Measurements from ENCODE around the gene PCDH19.

Gene PCDH19

GRCh38 chrX:100340491-100341141 lies 69.5 kb downstream of the PCDH19 start:
- no peak overlapping the region for H3K4me3 ChIP-seq (ENCODE audit: low read length)
- DNase-seq (ENCODE audit: low read depth): no peak
- TF ChIP-seq, protein P1, sequence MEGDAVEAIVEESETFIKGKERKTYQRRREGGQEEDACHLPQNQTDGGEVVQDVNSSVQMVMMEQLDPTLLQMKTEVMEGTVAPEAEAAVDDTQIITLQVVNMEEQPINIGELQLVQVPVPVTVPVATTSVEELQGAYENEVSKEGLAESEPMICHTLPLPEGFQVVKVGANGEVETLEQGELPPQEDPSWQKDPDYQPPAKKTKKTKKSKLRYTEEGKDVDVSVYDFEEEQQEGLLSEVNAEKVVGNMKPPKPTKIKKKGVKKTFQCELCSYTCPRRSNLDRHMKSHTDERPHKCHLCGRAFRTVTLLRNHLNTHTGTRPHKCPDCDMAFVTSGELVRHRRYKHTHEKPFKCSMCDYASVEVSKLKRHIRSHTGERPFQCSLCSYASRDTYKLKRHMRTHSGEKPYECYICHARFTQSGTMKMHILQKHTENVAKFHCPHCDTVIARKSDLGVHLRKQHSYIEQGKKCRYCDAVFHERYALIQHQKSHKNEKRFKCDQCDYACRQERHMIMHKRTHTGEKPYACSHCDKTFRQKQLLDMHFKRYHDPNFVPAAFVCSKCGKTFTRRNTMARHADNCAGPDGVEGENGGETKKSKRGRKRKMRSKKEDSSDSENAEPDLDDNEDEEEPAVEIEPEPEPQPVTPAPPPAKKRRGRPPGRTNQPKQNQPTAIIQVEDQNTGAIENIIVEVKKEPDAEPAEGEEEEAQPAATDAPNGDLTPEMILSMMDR (conservative IDR thresholded peaks at IDR 0.05; ENCODE audit: low read length): no peak

GRCh38 chrX:100328351-100328750 lies 81.7 kb downstream of the PCDH19 start:
- TF ChIP-seq, protein P1 (conservative IDR thresholded peaks at IDR 0.05; ENCODE audit: low read length): no peak
- H3K4me3 ChIP-seq (ENCODE audit: low read length): no peak overlapping the region
- no peak for DNase-seq (ENCODE audit: low read depth)

GRCh38 chrX:100319716-100320115 lies 90.4 kb downstream of the PCDH19 start:
- DNase-seq (ENCODE audit: low read depth): no peak
- H3K4me3 ChIP-seq (ENCODE audit: low read length): no peak overlapping the region
- TF ChIP-seq, protein P1 (conservative IDR thresholded peaks at IDR 0.05; ENCODE audit: low read length): no peak

DNA sequence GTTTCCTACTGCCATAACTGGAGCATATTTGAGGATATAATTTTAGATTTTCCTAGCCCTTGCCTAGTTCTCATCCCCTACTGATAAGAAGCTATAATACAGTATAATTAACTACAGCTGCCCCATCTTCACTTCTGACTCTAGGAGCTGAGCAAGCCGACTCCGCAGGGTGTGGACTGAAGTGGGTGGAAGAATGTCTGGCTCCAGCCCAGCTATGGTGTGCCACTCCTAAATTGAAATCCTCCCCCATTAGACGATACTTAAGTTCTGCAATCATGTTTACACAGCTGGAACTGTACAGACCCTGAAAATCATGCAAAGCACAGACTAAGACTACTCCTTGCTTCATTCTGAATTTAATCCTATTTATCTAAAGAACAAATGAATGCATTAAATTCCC lies 93.1 kb downstream of the PCDH19 start:
- H3K4me3 ChIP-seq (ENCODE audit: low read length): no peak overlapping the region
- peak; percentile 48 for DNase-seq (ENCODE audit: low read depth)
- TF ChIP-seq, protein P1 (conservative IDR thresholded peaks at IDR 0.05; ENCODE audit: low read length): no peak

DNA sequence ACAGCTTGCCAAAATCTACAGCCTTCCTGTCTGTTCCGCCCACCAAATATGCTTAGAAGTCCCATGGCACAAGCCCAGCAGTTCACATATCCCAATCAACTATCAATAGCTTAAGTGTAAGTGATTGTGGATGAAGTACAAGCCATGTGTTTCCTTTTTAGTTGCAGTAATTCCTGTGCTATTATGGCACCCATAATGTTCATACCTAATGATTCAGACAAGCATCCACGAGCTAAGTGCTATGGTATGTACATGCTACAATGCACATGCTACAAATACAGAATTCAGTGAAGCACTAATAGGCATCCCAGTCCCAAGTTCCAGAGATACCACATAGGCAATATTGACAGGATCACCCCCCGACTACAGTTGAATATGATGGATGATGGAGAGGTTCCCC lies 94.5 kb downstream of the PCDH19 start:
- DNase-seq (ENCODE audit: low read depth): peak; percentile 3
- TF ChIP-seq, protein P1 (conservative IDR thresholded peaks at IDR 0.05; ENCODE audit: low read length): no peak
- no peak overlapping the region for H3K4me3 ChIP-seq (ENCODE audit: low read length)

GRCh38 chrX:100299559-100299958 lies 110.5 kb downstream of the PCDH19 start:
- no peak overlapping the region for H3K4me3 ChIP-seq (ENCODE audit: low read length)
- no peak for DNase-seq (ENCODE audit: low read depth)
- TF ChIP-seq, protein P1 (conservative IDR thresholded peaks at IDR 0.05; ENCODE audit: low read length): no peak

DNA sequence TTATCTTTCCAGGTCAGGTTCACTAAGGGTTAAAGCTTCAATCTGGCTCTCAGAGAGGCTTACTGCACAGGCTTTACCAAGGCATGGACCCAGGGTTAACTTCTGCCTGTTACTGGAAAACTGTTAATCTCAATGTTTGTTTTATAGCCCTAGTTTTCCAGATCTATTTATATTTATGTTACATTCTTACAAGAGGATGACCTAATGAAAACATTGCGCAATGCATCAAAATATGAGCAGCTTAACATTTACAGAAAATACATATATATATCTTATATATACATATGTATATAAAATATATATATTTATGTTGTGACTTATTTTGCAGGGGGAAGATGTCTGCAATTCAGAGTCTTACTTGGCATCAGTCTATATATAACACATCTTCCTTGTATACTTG lies 112.3 kb downstream of the PCDH19 start:
- no peak for DNase-seq (ENCODE audit: low read depth)
- H3K4me3 ChIP-seq (ENCODE audit: low read length): no peak overlapping the region
- TF ChIP-seq, protein P1 (conservative IDR thresholded peaks at IDR 0.05; ENCODE audit: low read length): no peak

All from AG10803 (cell line).